Choroid plexus epithelial cell (primary cell): Measurements from ENCODE around the gene SRPK1.

Source experiments
- DNase-seq: peaks from one replicate; pipeline ENCODE4 v3.0.0-alpha.2; 2010; ENCODE audit warnings: low read depth
- H3K4me3 ChIP-seq: 2 replicates; pipeline ENCODE4 v1.5.1; 2011; ENCODE audit warnings: low read depth, mild to moderate bottlenecking, control low read depth, low read length, moderate library complexity
- TF ChIP-seq, protein P1 (sequence below): conservative IDR thresholded peaks from 2 replicates; pipeline ENCODE4 v1.5.1; 2011; ENCODE audit warnings: low read depth, mild to moderate bottlenecking, control low read depth, inconsistent platforms, low read length, moderate library complexity

Gene SRPK1

DNA sequence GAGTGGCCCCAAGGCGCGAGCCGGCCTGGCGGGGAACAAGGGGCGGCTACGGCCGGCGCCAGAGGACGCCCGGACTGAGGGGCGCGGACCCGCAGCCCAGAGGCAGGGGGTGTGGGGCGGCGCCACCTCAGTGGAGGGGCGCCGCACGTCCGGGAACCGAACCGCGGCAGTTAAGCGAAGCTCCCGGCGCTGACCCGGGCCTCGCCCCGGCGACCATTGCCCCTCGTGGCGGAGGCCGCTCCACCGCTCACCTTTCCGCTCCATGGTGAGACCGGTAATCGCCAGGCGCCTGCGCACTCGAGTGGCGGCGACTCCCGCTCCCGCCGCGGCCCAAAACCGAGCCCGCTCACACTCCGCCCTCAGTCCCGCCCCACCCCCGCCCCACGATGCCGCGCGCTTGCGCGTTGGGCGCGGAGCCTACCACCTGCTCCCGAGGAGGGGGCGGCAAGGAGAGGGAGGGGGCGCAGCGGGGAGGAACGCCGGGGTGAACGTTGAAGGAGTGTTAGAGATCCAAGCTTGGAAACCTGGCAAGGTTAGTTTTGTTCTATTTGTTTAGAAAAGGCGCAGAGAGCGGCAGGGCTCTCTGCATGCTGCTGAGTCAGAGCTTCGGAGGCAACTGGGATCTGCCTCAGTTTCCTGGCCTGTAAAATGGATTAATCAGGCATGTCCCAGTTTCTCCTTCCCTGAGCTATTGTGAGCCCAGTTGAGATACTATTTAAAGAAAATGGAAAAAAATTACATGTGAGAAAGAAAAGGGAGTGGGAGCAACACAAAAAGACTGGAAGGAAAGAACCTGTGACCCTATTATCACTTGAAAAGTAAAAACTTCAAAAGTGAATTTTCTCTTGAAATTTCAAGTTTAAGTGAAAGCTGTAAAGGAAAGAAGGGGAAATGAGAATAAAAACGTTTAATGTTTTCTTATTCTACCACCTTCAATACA lies at the start of gene SRPK1:
Gene SRPK1 (minus strand): TSS at position 306 of the 940 bp plus-strand sequence. CDS start 42 bp downstream, at position 264.
- H3K4me3 ChIP-seq: peak within 1 kb of the TSS; percentile 85
- TF ChIP-seq, protein P1, sequence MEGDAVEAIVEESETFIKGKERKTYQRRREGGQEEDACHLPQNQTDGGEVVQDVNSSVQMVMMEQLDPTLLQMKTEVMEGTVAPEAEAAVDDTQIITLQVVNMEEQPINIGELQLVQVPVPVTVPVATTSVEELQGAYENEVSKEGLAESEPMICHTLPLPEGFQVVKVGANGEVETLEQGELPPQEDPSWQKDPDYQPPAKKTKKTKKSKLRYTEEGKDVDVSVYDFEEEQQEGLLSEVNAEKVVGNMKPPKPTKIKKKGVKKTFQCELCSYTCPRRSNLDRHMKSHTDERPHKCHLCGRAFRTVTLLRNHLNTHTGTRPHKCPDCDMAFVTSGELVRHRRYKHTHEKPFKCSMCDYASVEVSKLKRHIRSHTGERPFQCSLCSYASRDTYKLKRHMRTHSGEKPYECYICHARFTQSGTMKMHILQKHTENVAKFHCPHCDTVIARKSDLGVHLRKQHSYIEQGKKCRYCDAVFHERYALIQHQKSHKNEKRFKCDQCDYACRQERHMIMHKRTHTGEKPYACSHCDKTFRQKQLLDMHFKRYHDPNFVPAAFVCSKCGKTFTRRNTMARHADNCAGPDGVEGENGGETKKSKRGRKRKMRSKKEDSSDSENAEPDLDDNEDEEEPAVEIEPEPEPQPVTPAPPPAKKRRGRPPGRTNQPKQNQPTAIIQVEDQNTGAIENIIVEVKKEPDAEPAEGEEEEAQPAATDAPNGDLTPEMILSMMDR: no peak
- DNase-seq: peak; percentile 84

DNA sequence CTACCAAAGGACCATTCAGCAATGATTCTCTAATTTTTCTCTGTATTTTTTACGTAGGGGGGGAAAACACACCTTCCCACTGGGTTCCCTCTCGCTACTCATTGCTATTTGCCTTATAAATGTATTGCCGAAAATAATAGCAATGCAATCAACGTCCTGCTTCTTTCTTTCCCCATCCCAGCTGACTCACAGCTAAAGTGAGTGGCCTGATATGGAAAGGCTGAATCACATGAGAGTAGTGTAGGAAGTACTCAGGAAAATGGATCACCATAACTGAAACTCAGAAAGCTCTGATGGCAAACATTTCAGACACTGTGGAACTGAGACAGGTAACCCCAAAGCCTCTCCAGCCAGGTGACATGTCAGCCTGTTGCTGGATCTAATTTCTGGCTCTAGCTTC lies 49.3 kb upstream of the SRPK1 start:
- TF ChIP-seq, protein P1: no peak
- DNase-seq: peak; percentile 66
- no peak overlapping the region for H3K4me3 ChIP-seq

DNA sequence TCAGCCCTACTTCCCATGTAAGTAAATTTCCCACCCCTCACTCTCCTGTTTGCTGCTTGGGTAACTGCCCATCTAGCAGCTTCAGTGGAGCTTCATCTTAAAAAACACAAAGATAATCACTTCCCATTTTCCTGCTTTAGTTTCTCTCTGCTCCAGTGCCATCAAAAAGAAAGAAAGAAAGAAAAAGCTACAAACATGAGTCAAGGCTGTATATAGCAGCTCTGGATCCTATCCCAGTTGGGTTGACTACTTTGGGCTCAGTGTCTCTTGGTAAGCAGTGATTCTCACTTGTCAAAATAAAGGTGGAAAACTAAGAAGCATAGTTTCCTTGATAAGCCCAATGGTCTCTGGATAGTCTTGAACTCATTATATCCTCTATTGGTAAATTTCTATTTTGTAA lies 48.7 kb upstream of the SRPK1 start:
- DNase-seq: no peak
- H3K4me3 ChIP-seq: no peak overlapping the region
- TF ChIP-seq, protein P1: no peak

DNA sequence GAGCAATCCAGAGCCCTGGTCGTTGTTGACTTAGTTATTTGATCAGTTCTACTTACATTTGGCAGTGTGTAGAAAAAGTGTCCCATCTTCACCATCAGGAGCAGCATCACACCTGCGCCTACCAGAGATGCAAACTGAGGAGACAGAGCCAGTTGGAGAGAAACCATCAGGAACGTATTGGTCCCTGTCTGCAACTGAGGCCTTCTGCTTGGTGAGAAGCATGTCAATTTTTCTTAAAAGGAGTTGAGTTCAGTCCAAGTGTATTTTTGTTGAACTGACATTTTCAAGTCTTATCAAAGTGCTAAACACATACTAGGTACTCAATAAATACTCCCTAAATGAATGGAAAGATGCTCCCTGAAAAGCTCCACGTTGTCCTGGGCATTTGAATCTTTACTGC lies 47.9 kb upstream of the SRPK1 start:
- TF ChIP-seq, protein P1: no peak
- H3K4me3 ChIP-seq: no peak overlapping the region
- DNase-seq: no peak

DNA sequence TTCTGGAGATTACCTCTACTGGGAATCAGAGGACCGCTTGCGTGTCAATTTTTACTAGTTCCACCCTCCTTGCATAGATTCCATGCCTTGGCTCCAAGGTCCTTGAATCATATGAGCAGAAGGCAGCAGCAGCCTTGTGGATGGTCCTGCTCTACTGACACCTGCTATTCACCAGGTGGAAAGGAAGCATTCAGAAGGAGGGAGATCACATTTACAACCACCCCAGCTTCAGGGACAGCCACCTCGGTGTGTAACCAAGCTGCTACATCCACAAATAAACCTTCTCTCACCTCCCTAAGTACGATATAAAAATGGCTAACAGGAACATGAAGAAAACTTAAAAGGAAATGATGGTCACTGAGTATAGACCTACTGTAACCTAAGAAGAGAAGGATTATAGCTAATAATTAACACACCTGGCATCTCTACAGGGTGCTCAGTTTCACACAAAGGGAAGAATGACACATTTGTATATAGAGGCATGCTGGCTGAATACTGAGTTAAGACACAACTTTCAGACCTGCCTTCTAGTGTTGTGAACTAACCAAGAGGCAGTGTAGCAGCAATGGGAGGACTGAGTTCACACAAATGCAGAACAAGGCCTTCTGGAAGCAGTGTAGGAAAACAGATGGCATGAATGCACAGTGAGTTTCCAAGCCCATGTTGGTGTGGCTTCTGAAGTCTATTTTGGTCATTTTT lies 46.3 kb upstream of the SRPK1 start:
- H3K4me3 ChIP-seq: no peak overlapping the region
- TF ChIP-seq, protein P1: no peak
- DNase-seq: no peak

DNA sequence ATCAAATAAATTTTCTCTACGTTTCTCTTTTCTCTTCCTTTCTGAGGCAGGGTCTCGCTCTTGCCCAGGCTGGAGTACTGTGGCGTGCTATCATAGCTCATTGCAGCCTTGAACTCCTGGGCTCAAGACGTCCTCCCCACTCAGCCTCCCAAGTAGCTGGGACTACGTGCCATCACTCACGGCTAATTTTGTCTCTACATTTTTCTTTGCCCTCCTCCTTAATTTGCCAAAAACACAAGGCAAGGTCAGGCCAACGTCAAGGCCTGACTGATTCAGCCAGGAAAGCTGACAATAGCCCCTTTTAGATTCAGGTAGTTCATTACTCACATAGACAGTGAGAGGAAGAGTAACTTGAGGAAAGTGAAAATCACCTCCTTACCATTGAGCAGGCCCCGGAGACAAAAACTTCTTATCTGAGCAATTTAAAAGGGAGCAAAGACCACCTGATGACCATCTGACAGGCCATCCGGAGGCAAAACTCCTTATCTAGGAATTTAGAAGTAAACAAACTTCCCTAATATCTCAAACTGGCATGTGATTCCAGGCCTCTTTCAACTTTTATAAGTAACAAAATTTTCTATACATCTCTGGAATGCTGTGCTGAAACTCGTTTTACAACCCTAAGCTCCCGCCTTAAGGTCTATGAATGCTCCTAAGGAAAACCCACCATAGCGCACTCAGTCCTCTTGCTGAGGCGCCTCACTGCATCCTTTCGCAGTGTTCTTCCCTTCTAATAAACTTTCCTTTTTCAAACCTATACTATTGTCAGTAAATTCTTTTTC lies 42.1 kb upstream of the SRPK1 start:
- DNase-seq: no peak

More for the DNA sequence above, 42.1 kb upstream of the SRPK1 start:
- TF ChIP-seq, protein P1: no peak
- H3K4me3 ChIP-seq: no peak overlapping the region
